ENCODE results near the gene PPFIA2. TPM values are rescaled to one million over a fixed set of nuclear protein-coding genes. Genes with fewer than 3 reads are reported as not detected.

The PPFIA2 gene
- total RNA-seq, 6 experiments from 2014 or later: not detected

DNA sequence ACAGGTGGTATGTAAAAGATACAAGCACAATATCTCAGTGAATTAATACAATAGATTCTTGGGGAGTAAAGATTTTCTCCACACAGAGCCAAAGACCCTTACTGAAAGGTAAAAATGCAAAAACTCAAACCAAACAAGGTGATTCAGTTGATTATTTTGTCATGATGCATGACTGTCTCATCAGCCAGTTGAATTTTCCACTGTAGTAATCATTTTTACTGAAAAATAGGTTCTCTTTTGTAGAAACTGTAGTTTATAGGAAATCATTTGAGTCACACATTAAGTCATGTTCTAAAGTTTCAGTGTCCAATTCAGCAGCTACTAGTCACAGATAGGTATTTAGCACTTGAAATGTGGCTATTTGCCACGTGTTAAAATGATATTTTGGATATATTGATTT lies 53.6 kb downstream of the PPFIA2 start:
- Mint-ChIP-seq H3K4me3 (no peak overlapping the region), H3K27ac (no peak overlapping the region), H3K4me1 (ENCODE audit: low read depth) (no peaks in the 10 kb centered on the region), H3K9me3 (peaks cover 14% of the 10 kb centered on the region), H3K36me3 (ENCODE audit: low read depth) (no peaks in the 10 kb centered on the region), H3K27me3 (ENCODE audit: insufficient read depth) (no peaks in the 10 kb centered on the region)
- TF ChIP-seq, protein P1, sequence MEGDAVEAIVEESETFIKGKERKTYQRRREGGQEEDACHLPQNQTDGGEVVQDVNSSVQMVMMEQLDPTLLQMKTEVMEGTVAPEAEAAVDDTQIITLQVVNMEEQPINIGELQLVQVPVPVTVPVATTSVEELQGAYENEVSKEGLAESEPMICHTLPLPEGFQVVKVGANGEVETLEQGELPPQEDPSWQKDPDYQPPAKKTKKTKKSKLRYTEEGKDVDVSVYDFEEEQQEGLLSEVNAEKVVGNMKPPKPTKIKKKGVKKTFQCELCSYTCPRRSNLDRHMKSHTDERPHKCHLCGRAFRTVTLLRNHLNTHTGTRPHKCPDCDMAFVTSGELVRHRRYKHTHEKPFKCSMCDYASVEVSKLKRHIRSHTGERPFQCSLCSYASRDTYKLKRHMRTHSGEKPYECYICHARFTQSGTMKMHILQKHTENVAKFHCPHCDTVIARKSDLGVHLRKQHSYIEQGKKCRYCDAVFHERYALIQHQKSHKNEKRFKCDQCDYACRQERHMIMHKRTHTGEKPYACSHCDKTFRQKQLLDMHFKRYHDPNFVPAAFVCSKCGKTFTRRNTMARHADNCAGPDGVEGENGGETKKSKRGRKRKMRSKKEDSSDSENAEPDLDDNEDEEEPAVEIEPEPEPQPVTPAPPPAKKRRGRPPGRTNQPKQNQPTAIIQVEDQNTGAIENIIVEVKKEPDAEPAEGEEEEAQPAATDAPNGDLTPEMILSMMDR (IDR thresholded peaks at IDR 0.05): no peak
- no peak for DNase-seq

DNA sequence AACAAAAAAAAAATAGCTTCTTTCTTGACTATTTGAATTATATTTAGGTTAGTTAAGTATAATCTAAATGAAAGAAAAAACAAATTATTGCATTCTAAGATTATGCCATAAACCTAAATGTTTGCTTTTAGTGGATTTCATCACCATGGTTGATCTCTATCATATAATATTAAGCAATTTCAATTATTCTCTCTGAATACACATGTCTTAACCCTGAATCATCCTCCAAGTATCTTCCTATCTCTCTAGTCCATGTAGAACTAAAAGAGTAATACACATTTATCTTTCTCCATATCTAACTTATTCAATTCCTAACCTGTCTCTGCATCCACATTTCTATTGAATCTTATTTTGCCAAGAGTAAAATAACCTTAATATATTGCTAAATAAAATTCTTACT lies 59.6 kb downstream of the PPFIA2 start:
- Mint-ChIP-seq H3K27me3 (ENCODE audit: insufficient read depth) (no peaks in the 10 kb centered on the region), H3K36me3 (ENCODE audit: low read depth) (no peaks in the 10 kb centered on the region), H3K4me1 (ENCODE audit: low read depth) (no peaks in the 10 kb centered on the region)

DNA sequence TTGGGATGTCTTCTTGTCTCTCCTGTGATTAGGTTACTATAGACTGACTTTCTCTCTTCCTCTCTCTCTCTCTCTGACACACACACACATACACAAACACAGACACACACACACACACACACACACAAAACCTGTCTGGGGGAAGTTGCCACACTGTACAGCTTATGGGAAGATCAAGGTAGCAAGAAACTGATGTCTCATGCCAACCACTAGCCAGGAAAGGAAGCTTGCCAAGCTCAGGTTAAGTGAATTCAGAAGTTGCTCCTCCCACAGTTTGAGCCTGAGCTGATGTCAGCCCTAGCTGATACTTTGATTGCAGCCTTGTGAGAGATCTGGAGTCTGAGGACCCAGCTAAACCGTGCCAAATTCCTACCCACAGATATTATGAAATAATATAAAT lies 67.1 kb downstream of the PPFIA2 start:
- TF ChIP-seq, protein P1 (IDR thresholded peaks at IDR 0.05): no peak
- DNase-seq: no peak
- H3K9me3 Mint-ChIP-seq: peaks cover 40% of the 10 kb centered on the region
- no peak overlapping the region for H3K27ac Mint-ChIP-seq
- no peak overlapping the region for H3K4me3 Mint-ChIP-seq
- no peaks in the 10 kb centered on the region for H3K27me3 Mint-ChIP-seq (ENCODE audit: insufficient read depth)
- no peaks in the 10 kb centered on the region for H3K4me1 Mint-ChIP-seq (ENCODE audit: low read depth)
- H3K36me3 Mint-ChIP-seq (ENCODE audit: low read depth): no peaks in the 10 kb centered on the region

More for the DNA sequence above, 59.6 kb downstream of the PPFIA2 start:
- no peak for DNase-seq
- Mint-ChIP-seq H3K9me3 (peaks cover 30% of the 10 kb centered on the region), H3K4me3 (no peak overlapping the region), H3K27ac (no peak overlapping the region)
- TF ChIP-seq, protein P1 (IDR thresholded peaks at IDR 0.05): no peak

DNA sequence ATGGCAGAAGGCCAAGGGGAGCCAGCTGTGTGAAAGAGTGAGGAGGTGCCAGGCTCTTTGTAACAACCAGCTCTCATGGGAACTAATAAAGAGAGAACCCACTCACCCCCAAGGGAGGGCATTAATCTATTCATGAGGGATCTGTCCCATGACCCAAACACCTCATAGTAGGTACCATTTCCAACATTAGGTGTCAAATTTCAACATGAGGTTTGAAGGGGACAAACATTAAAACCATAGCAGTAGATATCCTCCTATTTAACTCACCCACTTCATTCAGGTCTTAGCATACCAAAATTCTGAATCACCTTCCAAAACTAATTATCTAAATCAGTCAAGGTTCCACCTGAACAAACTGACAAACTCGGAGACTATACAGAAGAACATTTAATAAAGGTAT lies 75.3 kb downstream of the PPFIA2 start:
- Mint-ChIP-seq H3K27ac (no peak overlapping the region), H3K4me3 (no peak overlapping the region), H3K4me1 (ENCODE audit: low read depth) (no peaks in the 10 kb centered on the region), H3K9me3 (peaks cover 19% of the 10 kb centered on the region), H3K27me3 (ENCODE audit: insufficient read depth) (no peaks in the 10 kb centered on the region), H3K36me3 (ENCODE audit: low read depth) (no peaks in the 10 kb centered on the region)
- no peak for DNase-seq
- TF ChIP-seq, protein P1 (IDR thresholded peaks at IDR 0.05): no peak

DNA sequence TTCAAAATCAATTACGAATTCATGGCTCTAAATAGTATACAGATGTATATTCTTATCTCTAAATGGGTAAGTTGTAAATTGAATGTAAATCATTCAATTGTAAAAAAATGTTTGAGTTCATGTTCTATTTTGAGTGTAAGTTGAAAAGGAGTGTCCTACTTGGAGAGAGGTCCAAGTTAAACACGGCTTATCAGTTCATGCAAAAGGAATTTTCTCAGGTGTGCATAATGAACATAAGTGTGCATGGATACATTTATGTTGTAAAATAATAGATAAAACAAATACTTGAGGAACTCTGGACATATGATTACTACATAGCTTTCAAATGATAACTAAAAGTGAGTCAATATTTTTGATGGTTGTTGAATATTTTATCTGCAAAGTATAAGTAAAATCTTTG lies 79.5 kb downstream of the PPFIA2 start:
- Mint-ChIP-seq H3K4me1 (ENCODE audit: low read depth) (no peaks in the 10 kb centered on the region), H3K27ac (no peak overlapping the region), H3K36me3 (ENCODE audit: low read depth) (no peaks in the 10 kb centered on the region), H3K9me3 (peaks cover 15% of the 10 kb centered on the region), H3K4me3 (no peak overlapping the region), H3K27me3 (ENCODE audit: insufficient read depth) (no peaks in the 10 kb centered on the region)
- TF ChIP-seq, protein P1 (IDR thresholded peaks at IDR 0.05): no peak
- DNase-seq: no peak

DNA sequence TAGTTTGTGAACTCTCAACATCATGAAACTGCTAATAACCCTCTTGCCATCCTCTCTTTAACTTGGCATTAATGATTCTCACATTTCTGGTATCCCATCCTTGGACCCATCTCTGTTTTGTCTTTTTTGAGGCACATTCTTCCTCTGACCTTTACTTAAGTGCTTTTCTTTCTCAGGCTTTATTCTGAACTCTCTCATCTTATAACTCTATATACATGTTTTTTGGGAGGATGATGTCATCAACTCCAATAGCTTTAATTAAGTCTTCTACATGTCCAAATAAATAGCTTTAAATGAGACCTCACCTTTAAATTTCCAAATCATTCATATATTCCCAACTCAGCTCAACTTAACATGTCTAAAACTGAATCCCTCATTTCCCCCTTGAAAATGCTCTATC lies 88.4 kb downstream of the PPFIA2 start:
- peaks cover 18% of the 10 kb centered on the region for H3K9me3 Mint-ChIP-seq
- no peaks in the 10 kb centered on the region for H3K36me3 Mint-ChIP-seq (ENCODE audit: low read depth)
- no peak overlapping the region for H3K27ac Mint-ChIP-seq
- H3K4me1 Mint-ChIP-seq (ENCODE audit: low read depth): no peaks in the 10 kb centered on the region
- H3K4me3 Mint-ChIP-seq: no peak overlapping the region
- DNase-seq: no peak
- TF ChIP-seq, protein P1 (IDR thresholded peaks at IDR 0.05): no peak
- H3K27me3 Mint-ChIP-seq (ENCODE audit: insufficient read depth): no peaks in the 10 kb centered on the region
